H1 (cell line): ENCODE results near the gene BORCS6. TPM values are rescaled to one million over a fixed set of nuclear protein-coding genes. Genes with fewer than 3 reads are reported as not detected.

Source experiments
- CTCF ChIA-PET: fragments of 300-600 bp; sonication (Branson Sonifier 250); formaldehyde crosslinking; loops from one replicate; lab custom pipeline; 2021; ENCODE audit not compliant: partially characterized antibody; lab: Charles Lee
- POLR2A ChIA-PET: fragments of 300-600 bp; sonication (Branson Sonifier 250); formaldehyde crosslinking; loops from one replicate; lab custom pipeline; 2021; ENCODE audit warnings: inconsistent platforms; ENCODE audit not compliant: partially characterized antibody; lab: Charles Lee
- DNase-seq, 2 experiments: peaks; one replicate each; pipeline versions ENCODE4 v3.0.0 to v3.0.0-alpha.2; 2010 to 2022; ENCODE audit warnings: low spot score in 2 of 2, low read depth in 1 of 2, mixed read lengths in 1 of 2
- FAIRE-seq: peaks from 2 replicates; lab custom pipeline; 2011; peaks lifted over from hg19 to GRCh38; lab: Jason Lieb, UNC
- H2AFZ ChIP-seq: 2 replicates; pipeline ENCODE4 v1.8.1; 2012; ENCODE audit warnings: low read length, inconsistent platforms
- H2AK5ac ChIP-seq: 2 replicates; pipeline ENCODE4 v1.6.1; 2013; ENCODE audit warnings: low read depth, low read length
- H2BK120ac ChIP-seq: replicated peaks from 2 replicates; pipeline ENCODE3; 2013; ENCODE audit warnings: low read depth, low read length, inconsistent platforms
- H2BK12ac ChIP-seq: 2 replicates; pipeline ENCODE4 v1.6.1; 2013; ENCODE audit warnings: low read depth, low read length
- H2BK15ac ChIP-seq: 2 replicates; pipeline ENCODE4 v1.6.1; 2013; ENCODE audit warnings: low read length
- H2BK20ac ChIP-seq: 2 replicates; pipeline ENCODE4 v1.6.1; 2013; ENCODE audit warnings: low read length
- H2BK5ac ChIP-seq: 2 replicates; pipeline ENCODE4 v1.6.1; 2013; ENCODE audit warnings: low read depth, low read length
- H3K14ac ChIP-seq: 2 replicates; pipeline ENCODE4 v1.6.1; 2013; ENCODE audit warnings: inconsistent platforms; ENCODE audit not compliant: insufficient read length
- H3K18ac ChIP-seq: 2 replicates; pipeline ENCODE4 v1.6.1; 2013; ENCODE audit warnings: low read length; ENCODE audit errors: extremely low read depth
- H3K23ac ChIP-seq: 2 replicates; pipeline ENCODE4 v1.6.1; 2013; ENCODE audit warnings: inconsistent platforms; ENCODE audit not compliant: insufficient read length
- H3K23me2 ChIP-seq: 2 replicates; pipeline ENCODE4 v1.6.1; 2013; ENCODE audit warnings: low read depth, low read length
- H3K27ac ChIP-seq: 2 replicates; pipeline ENCODE4 v1.6.1; 2011; ENCODE audit warnings: low read depth, low read length, inconsistent platforms
- H3K27me3 ChIP-seq, 4 experiments: replicated peaks in 1 of 4; 1 replicate in 1 of 4; 2 replicates in 3 of 4; pipeline versions ENCODE4 v1.6.1 to v1.8.1; 2011 to 2013; ENCODE audit warnings: low read length in 3 of 4, mild to moderate bottlenecking in 3 of 4, inconsistent platforms in 2 of 4, mixed read lengths in 2 of 4, moderate library complexity in 1 of 4; ENCODE audit not compliant: control insufficient read depth in 3 of 4, insufficient read depth in 3 of 4; ENCODE audit errors: extremely low read depth in 1 of 4
- H3K36me3 ChIP-seq, 4 experiments: 2 replicates each; pipeline versions ENCODE4 v1.6.1 to v1.8.1; 2011 to 2013; ENCODE audit warnings: mild to moderate bottlenecking in 4 of 4, low read length in 3 of 4, moderate library complexity in 2 of 4, control low read depth in 1 of 4, inconsistent platforms in 1 of 4; ENCODE audit not compliant: insufficient read depth in 4 of 4, control insufficient read depth in 2 of 4
- H3K4ac ChIP-seq: replicated peaks from 2 replicates; pipeline ENCODE3; 2013; ENCODE audit warnings: low read length, low read depth, mixed read lengths, inconsistent platforms; ENCODE audit not compliant: insufficient read length
- H3K4me1 ChIP-seq, 4 experiments: replicated peaks in 1 of 4; 1 replicate in 1 of 4; 2 replicates in 3 of 4; pipeline versions ENCODE4 v1.6.1 to v1.8.1; 2011 to 2013; ENCODE audit warnings: low read length in 3 of 4, inconsistent platforms in 2 of 4, mixed read lengths in 1 of 4; ENCODE audit not compliant: insufficient read depth in 4 of 4, control insufficient read depth in 3 of 4
- H3K4me2 ChIP-seq, 2 experiments: 2 replicates each; pipeline versions ENCODE4 v1.6.1 to v1.8.1; 2011 to 2013; ENCODE audit warnings: low read depth in 2 of 2, low read length in 2 of 2, control low read depth in 1 of 2, inconsistent platforms in 1 of 2, mild to moderate bottlenecking in 1 of 2; ENCODE audit not compliant: insufficient read depth in 1 of 2
- H3K4me3 ChIP-seq, 4 experiments: fragments of 200-600, 300-600 bp in 1 of 4; sonication (generic), shearing (Covaris generic), sonication (Bioruptor Twin) in 1 of 4; 2 replicates each; pipeline versions ENCODE4 v1.5.1 to v1.8.1; 2011 to 2016; ENCODE audit warnings: low read length in 4 of 4, low read depth in 3 of 4, control low read depth in 2 of 4, inconsistent platforms in 2 of 4, mild to moderate bottlenecking in 2 of 4, mixed read lengths in 1 of 4, moderate library complexity in 1 of 4; ENCODE audit not compliant: insufficient read depth in 2 of 4; ENCODE audit errors: extremely low read depth in 1 of 4
- H3K56ac ChIP-seq: replicated peaks from 2 replicates; pipeline ENCODE3; 2013; ENCODE audit warnings: low read depth, mild to moderate bottlenecking, mixed read lengths, low read length, inconsistent platforms; ENCODE audit not compliant: insufficient read length
- H3K79me1 ChIP-seq: 2 replicates; pipeline ENCODE4 v1.6.1; 2013; ENCODE audit warnings: low read depth, low read length, control low read depth
- H3K79me2 ChIP-seq, 2 experiments: 2 replicates each; pipeline versions ENCODE4 v1.6.1 to v1.8.1; 2012 to 2013; ENCODE audit warnings: low read length in 2 of 2, mild to moderate bottlenecking in 2 of 2, inconsistent platforms in 1 of 2; ENCODE audit not compliant: insufficient read depth in 2 of 2, control insufficient read depth in 1 of 2
- H3K9ac ChIP-seq, 4 experiments: replicated peaks in 1 of 4; 1 replicate in 1 of 4; 2 replicates in 3 of 4; pipeline versions ENCODE4 v1.6.1 to v1.8.1; 2011 to 2013; ENCODE audit warnings: low read depth in 3 of 4, low read length in 3 of 4, control low read depth in 2 of 4, mild to moderate bottlenecking in 2 of 4, moderate library complexity in 2 of 4, inconsistent platforms in 1 of 4; ENCODE audit errors: extremely low read depth in 1 of 4
- H3K9me3 ChIP-seq, 2 experiments: 2 replicates each; pipeline versions ENCODE4 v1.6.1 to v1.8.1; 2012 to 2013; ENCODE audit warnings: mild to moderate bottlenecking in 2 of 2, moderate library complexity in 2 of 2, control low read depth in 1 of 2, inconsistent platforms in 1 of 2, low read depth in 1 of 2, low read length in 1 of 2, mixed read lengths in 1 of 2; ENCODE audit not compliant: insufficient read depth in 2 of 2
- H4K20me1 ChIP-seq, 2 experiments: replicated peaks in 1 of 2; 2 replicates each; pipeline versions ENCODE3 to v1.8.1; 2011 to 2013; ENCODE audit warnings: inconsistent platforms in 2 of 2, low read length in 2 of 2, mild to moderate bottlenecking in 1 of 2; ENCODE audit not compliant: insufficient read depth in 2 of 2, control insufficient read depth in 1 of 2
- H4K5ac ChIP-seq: 2 replicates; pipeline ENCODE4 v1.6.1; 2013; ENCODE audit warnings: low read length, low read depth, mixed read lengths, inconsistent platforms; ENCODE audit not compliant: insufficient read length
- H4K8ac ChIP-seq: 2 replicates; pipeline ENCODE4 v1.8.0; 2013; ENCODE audit warnings: mild to moderate bottlenecking, moderate library complexity, low read length, inconsistent platforms; ENCODE audit not compliant: insufficient read depth; ENCODE audit errors: extremely low read depth
- H4K91ac ChIP-seq: replicated peaks from 2 replicates; pipeline ENCODE3; 2013; ENCODE audit warnings: low read length, mixed read lengths, inconsistent platforms; ENCODE audit not compliant: insufficient read length
- ATF3 ChIP-seq: IDR thresholded peaks from 2 replicates; pipeline ENCODE4 v1.6.1; 2011; ENCODE audit warnings: low read depth, mild to moderate bottlenecking, low read length; ENCODE audit not compliant: insufficient read depth
- BCL11A ChIP-seq, 2 experiments: IDR thresholded peaks; one replicate each; pipeline ENCODE4 v1.6.1; 2011; ENCODE audit warnings: low read depth in 2 of 2, low read length in 2 of 2, mild to moderate bottlenecking in 2 of 2
- CBX8 ChIP-seq: fragments of 300-800, 300-1000 bp; sonication (generic); IDR thresholded peaks from 2 replicates; pipeline ENCODE4 v1.7.1; 2016; ENCODE audit warnings: low read depth, low read length, borderline replicate concordance
- CEBPB ChIP-seq: IDR thresholded peaks from 2 replicates; pipeline ENCODE4 v1.6.1; 2012; ENCODE audit warnings: low read depth, low read length
- GABPA ChIP-seq: IDR thresholded peaks from 2 replicates; pipeline ENCODE4 v1.6.1; 2011; ENCODE audit warnings: mild to moderate bottlenecking, low read length, moderate library complexity, borderline replicate concordance; ENCODE audit not compliant: insufficient read depth
- JUN ChIP-seq: IDR thresholded peaks from 2 replicates; pipeline ENCODE4 v1.6.1; 2011; ENCODE audit warnings: low read depth, mild to moderate bottlenecking, improper control_type of control experiment, low read length
- JUND ChIP-seq: IDR thresholded peaks from 2 replicates; pipeline ENCODE4 v1.6.1; 2011; ENCODE audit warnings: mild to moderate bottlenecking, improper control_type of control experiment, low read length
- KDM1A ChIP-seq: fragments of 200-600, 300-600 bp; sonication (generic); IDR thresholded peaks from 2 replicates; pipeline ENCODE4 v1.7.1; 2016; ENCODE audit warnings: mild to moderate bottlenecking, low read length, borderline replicate concordance
- KDM4A ChIP-seq: IDR thresholded peaks from one replicate; pipeline ENCODE4 v1.7.1; 2012; ENCODE audit warnings: low read depth, mild to moderate bottlenecking, moderate library complexity, low read length, inconsistent platforms; ENCODE audit not compliant: severe bottlenecking
- MAFK ChIP-seq: IDR thresholded peaks from 2 replicates; pipeline ENCODE4 v1.6.1; 2012; ENCODE audit warnings: low read depth, mild to moderate bottlenecking, improper control_type of control experiment, low read length
- NRF1 ChIP-seq: IDR thresholded peaks from 2 replicates; pipeline ENCODE4 v1.6.1; 2011; ENCODE audit warnings: mild to moderate bottlenecking, low read depth, low read length, improper control_type of control experiment
- SP4 ChIP-seq: IDR thresholded peaks from 2 replicates; pipeline ENCODE4 v1.6.1; 2012; ENCODE audit warnings: low read length, inconsistent platforms
- SRF ChIP-seq: IDR thresholded peaks from 2 replicates; pipeline ENCODE4 v1.6.1; 2011; ENCODE audit warnings: mild to moderate bottlenecking, low read depth, low read length, moderate library complexity
- TCF12 ChIP-seq: IDR thresholded peaks from 2 replicates; pipeline ENCODE4 v1.6.1; 2011; ENCODE audit warnings: low read depth, mild to moderate bottlenecking, low read length
- WGBS, 2 experiments: shearing (Covaris generic) in 1 of 2; methylation state at CpG; one replicate each; pipeline versions ENCODE4 v1.1.6 to v1.1.7; 2013 to 2015; ENCODE audit warnings: low lambda C conversion rate in 2 of 2, mixed read lengths in 2 of 2, inconsistent platforms in 1 of 2, low coverage in 1 of 2, missing lambda C conversion rate in 1 of 2; ENCODE audit not compliant: insufficient replicate concordance in 2 of 2, insufficient coverage in 1 of 2, insufficient read length in 1 of 2; ENCODE audit errors: extremely low coverage in 1 of 2, missing lambda C conversion rate in 1 of 2; 5-methylcytosine and 5-hydroxymethylcytosine counted together
- polyA plus RNA-seq, 7 experiments: library from polyadenylated mRNA; depleted of rRNA in 3 of 7; stranded (reverse) in 5 of 7; unstranded in 2 of 7; fragments of >200 nt in 5 of 7; fragments of 200-250 nt in 2 of 7; gene quantifications; 1 replicate in 5 of 7; 2 replicates in 1 of 7; 4 replicates in 1 of 7; pipeline versions ENCODE4 v1.2.1 to v1.2.3, GENCODE V29; 2011 to 2013; ENCODE audit warnings: missing spikeins in 2 of 7, mixed read lengths in 2 of 7
- total RNA-seq: library from RNA; stranded (reverse); fragmentation: NEBNext Ultra II Directional; extraction: Animal tissue kit (Norgen Biotek cat#: 25700); gene quantifications from 2 replicates; pipeline ENCODE4 v1.2.1, GENCODE V29; 2021

BORCS6 gene
- total and polyA plus RNA-seq, 2 of the 8 experiments (the other 6 are each of a cell fraction or from before 2014, with no cell fraction given): 3.3 to 3.6 TPM

- no peaks in the 10 kb centered on the region for H3K27me3 ChIP-seq
- no peak overlapping the region for H3K23ac ChIP-seq
- peaks cover 8% of the 10 kb centered on the region for H3K79me1 ChIP-seq
- H3K4me2 ChIP-seq: no peak overlapping the region
- no peak for DNase-seq
- no peak overlapping the region for H4K8ac ChIP-seq
- no peak overlapping the region for H3K27ac ChIP-seq
- peaks cover 26% of the 10 kb centered on the region for H3K23me2 ChIP-seq
- WGBS, 2 experiments: 75% methylated on average over 2 of the region's 3 CpGs; no CpG with 5 or more reads in 1 of the 2 experiments
- no peak for TF ChIP-seq KDM4A
- no peak for TF ChIP-seq CBX8
- TF ChIP-seq CEBPB: no peak
- no peak for TF ChIP-seq BCL11A (IDR thresholded peaks at IDR 0.05; ENCODE audit: low read depth in 2 of 2, low read length in 2 of 2)
- no peak for TF ChIP-seq JUND
- no peak for TF ChIP-seq SP4
- no peak for TF ChIP-seq JUN
- TF ChIP-seq ATF3: no peak
- no peak for TF ChIP-seq MAFK
- no peak for TF ChIP-seq TCF12
- TF ChIP-seq KDM1A: no peak
- TF ChIP-seq NRF1: no peak
- TF ChIP-seq GABPA: no peak
- TF ChIP-seq SRF: no peak
- TF ChIP-seq, all 59 proteins: peak for 0
- Histone ChIP-seq H2AFZ (no peak overlapping the region), H4K91ac (no peak overlapping the region), H3K9me3 (no peaks in the 10 kb centered on the region), H3K9ac (no peak overlapping the region), H3K4me3 (no peak overlapping the region), H3K4me1 (peaks cover 10 to 35% (median 21%) of the 10 kb centered on the region in 4 experiments), H3K4ac (no peak overlapping the region), H2BK12ac (no peak overlapping the region), H3K36me3 (peaks cover 0 to 10% (median 5%) of the 10 kb centered on the region in 4 experiments; a peak in 6 of 8 replicates), H4K20me1 (peaks cover 8 to 9% of the 10 kb centered on the region in 2 experiments), H3K56ac (no peak overlapping the region), H2BK15ac (no peak overlapping the region), H2AK5ac (no peak overlapping the region), H2BK120ac (no peak overlapping the region), H3K18ac (no peak overlapping the region), H2BK5ac (no peak overlapping the region), H2BK20ac (no peak overlapping the region), H4K5ac (no peak overlapping the region), H3K14ac (no peak overlapping the region), H3K79me2 (peaks cover 0 to 15% of the 10 kb centered on the region in 2 experiments; a peak in 2 of 4 replicates)
- ChIA-PET POLR2A (interaction anchor here (0.9 to 15.7 kb wide), 6 partner anchors 9 to 66 kb away, joined by 3 to 289 read pairs (median 28); partner anchors contain the start of genes ALOXE3, HES7 and TMEM107), CTCF (interaction anchor here (0.6 to 10.3 kb wide), 22 partner anchors 8 to 284 kb away, joined by 3 to 133 read pairs (median 4); partner anchors contain the start of genes ALOXE3, HES7 and TMEM107)
- FAIRE-seq: no peak
These were observed 31.0 kb downstream of the BORCS6 start for GRCh38 chr17:8159032-8159400.
